Nucleus accumbens (tissue), 56 donors: ENCODE measurements around the gene SLC17A4.
"Not testable (repeated sequence)": the region's sequence is repeated elsewhere in the genome, so short reads cannot be mapped to it uniquely, and the experiment has no call there.

Source experiments
- DNase-seq, 56 donors: peaks; one replicate each; lab custom pipeline; 2025; lab: John Stamatoyannopoulos, UW

The SLC17A4 gene

DNA sequence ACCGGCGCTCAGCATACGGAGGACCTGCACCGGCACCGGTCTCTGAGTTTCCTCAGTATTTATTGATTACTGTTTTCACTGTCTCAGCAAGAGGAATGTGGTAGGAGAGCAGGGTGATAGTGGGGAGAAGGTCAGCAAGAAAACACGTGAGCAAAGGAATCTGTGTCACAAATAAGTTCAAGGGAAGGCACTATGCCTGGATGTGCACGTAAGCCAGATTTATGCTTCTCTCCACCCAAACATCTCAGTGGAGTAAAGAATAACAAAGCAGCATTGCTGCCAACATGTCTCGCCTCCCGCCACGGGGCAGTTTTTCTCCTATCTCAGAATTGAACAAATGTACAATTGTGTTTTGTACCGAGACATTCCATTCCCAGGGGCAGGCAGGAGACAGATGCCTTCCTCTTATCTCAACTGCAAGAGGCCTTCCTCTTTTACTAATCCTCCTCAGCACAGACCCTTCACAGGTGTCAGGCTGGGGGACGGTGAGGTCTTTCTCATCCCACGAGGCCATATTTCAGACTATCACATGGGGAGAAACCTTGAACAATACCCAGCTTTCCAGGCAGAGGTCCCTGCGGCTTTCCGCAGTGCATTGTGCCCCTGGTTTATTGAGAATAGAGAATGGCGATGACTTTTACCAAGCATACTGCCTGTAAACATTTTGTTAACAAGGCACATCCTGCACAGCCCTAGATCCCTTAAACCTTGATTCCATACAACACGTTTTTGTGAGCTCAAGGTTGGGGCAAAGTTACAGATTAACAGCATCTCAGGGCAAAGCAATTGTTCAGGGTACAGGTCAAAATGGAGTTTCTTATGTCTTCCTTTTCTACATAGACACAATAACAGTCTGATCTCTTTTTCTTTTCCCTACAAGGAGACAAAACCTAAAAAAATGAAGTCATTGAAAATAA lies 5.7 kb upstream of the SLC17A4 start:
- DNase-seq = not testable (repeated sequence)

DNA sequence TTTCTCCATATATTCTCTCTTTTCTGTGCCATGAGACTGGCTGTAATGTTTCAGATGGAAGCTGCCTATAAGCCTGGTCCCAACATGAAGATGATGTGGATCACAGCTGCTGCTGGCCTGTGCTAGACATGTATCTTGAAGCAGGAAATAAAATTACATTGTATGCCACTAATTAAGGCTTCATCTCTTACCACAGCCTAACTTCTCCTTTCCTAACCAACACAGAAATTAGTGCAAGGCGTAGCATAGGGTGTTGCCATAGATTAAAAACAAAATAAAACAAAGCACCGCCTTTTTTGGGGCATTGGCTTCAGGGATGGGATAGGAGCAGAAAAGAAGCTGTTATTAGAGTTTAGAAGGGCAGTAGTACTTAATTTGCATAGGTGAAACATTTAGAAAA lies 4.7 kb upstream of the SLC17A4 start:
- DNase-seq = no peak

GRCh38 chr6:25750906-25751305 lies 3.6 kb upstream of the SLC17A4 start:
- peak in 2 of 56 donors; percentile 3 for DNase-seq

GRCh38 chr6:25753079-25753478 lies 1.5 kb upstream of the SLC17A4 start:
- DNase-seq = no peak

- no peak for DNase-seq
Measured at GRCh38 chr6:25755483-25755882, 941 bp downstream of the SLC17A4 start.

DNA sequence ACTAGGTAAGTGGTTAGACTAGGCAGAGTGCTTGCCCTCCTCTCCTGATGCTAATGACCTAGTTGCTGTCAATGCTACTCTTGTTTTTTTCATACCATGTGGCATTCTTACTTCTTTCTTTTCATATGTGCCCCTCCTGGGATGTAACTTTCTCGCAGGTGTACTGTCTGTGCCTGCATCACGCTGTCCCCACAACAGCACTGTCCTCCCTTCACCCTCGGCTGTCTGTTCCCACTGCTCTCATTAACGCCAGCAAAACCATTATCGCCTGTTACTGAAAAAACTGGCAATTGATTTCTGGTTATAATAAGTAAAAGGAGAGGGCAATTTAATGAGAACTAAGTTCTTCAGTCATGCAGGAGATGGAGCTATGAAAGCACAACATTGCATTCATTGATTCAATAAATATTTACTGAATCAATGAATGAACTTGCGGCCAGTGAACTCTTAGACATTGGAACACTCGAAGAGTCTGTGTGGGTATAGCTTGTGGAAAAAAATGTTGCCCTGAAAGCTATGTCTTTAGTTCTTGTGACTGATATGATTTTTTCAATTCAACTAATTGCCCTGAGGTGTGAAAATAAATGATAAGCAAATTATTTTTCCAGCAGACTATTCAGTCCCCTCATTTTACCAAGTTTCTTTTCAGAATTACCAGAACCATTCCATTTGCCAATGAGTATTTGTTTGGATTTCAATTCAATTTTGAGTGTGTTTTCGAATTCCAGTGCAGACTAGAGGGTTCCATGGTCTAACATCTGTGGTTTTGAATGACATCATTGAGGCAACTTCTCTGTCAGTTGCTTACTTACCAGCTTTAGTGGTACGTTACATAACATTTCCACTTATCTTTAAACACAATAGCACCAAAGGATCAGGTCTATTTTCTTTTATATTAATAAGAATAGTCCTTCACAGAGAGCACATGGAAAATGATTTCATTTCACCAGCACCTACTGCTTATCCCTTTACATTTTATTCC lies 2.1 kb downstream of the SLC17A4 start:
- no peak for DNase-seq

DNA sequence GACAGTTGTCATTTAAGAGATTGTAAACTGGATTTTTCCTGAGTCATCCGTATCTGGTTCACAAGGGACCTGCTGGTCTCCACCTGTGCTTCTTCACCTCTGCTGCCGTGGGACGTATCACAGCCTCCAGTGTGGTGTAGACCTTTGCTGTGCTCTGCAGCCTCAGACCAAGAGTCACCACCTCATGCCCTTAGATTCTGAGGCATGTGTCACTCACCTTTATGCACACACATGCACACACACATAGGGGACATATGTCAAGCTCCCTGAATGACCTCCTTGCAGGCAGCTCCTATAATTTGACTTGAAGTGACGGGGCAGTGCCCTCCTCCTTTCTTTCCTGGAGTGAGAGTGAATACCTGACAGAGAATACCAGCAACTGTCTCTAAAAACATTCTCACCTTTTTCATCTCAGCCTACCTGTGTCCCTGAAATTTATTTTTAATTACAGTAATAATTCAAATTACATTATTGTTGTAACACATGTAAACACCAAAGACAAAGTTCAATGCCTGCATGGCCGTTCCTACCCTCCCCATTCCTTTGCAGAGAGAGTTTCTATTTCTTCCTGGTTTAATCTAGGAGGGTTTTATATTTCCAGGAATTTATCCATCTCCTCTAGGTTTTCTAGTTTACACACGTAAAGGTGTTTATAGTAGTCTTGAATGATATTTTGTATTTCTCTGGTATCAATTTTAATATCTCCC lies 3.5 kb downstream of the SLC17A4 start:
- DNase-seq = no peak

DNA sequence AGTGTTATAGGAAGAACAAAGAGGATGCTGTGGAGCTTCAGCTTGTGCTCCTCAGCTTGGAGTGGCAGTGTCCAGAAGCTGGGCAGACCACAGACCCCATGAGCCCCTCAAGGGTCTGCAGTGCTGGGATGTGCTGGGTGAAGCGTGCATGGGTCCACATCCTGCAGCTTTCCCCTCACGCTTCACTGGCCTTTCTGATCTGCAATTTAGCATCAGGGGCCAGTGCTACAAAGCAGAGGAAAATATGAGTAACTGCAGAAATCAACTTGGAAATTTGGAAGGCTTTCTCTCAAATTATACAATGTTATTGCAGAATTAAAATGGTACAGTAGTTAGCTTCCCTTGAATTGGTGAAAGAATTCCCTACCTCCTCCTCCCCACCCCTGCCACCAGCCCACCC lies 10.1 kb downstream of the SLC17A4 start:
- no peak for DNase-seq

GRCh38 chr6:25768566-25768965 lies 14.0 kb downstream of the SLC17A4 start:
- no peak for DNase-seq

DNA sequence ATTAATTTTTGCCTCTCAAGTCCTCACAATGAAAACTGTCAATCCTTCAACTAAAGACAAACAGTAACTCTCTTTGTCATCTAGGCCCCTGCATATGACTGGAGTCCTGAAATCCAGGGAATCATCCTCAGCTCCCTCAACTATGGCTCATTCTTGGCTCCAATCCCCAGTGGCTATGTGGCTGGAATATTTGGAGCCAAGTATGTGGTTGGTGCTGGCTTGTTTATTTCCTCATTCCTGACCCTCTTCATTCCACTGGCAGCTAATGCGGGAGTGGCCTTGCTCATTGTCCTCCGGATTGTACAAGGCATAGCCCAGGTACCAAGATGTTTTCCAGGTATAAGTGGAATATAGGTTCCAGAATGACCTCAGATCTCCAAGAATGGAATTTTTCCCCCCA lies 15.4 kb downstream of the SLC17A4 start:
- DNase-seq = no peak

- no peak for DNase-seq
Measured at GRCh38 chr6:25774120-25774715, 19.7 kb downstream of the SLC17A4 start.

DNA sequence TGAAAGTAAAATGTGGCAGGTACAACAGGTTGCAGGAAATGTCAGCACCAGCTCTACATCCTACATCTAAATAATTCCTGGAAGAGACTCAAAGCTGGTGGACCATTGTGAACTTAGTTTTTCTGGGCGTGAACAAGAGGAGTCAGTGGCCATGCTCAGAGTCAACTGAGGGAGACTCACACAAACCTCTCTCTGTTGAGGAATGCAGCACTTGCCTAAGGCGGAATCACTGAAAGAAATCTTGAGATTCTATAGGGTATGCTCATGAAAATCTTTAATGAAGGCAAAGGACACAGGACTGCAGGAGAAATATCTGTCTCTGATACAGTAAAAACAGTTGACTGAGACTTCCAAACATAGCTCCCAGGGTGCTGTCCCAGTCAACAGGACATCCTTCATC lies 22.5 kb downstream of the SLC17A4 start:
- no peak for DNase-seq

GRCh38 chr6:25777856-25778649 lies 23.5 kb downstream of the SLC17A4 start:
- no peak for DNase-seq

DNA sequence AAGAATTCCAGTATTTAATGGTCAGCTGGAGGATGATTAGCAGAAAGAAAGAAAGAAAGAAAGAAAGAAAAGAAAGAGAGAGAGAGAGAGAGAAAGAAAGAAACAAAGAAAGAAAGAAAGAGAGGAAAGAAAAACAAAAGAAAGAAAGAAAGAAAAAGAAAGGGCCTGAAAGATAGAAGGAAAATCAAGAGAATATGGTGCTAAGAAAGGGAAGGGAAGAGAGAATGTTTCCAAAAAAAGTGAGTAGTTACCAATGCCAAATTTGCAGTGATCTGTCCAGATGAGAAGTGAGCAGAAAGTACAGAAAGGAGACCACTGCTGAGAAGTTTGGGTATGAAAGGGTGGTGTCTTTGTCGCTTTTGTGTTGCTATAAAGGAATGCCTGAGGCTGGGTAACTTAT lies 26.6 kb downstream of the SLC17A4 start:
- no peak for DNase-seq

DNA sequence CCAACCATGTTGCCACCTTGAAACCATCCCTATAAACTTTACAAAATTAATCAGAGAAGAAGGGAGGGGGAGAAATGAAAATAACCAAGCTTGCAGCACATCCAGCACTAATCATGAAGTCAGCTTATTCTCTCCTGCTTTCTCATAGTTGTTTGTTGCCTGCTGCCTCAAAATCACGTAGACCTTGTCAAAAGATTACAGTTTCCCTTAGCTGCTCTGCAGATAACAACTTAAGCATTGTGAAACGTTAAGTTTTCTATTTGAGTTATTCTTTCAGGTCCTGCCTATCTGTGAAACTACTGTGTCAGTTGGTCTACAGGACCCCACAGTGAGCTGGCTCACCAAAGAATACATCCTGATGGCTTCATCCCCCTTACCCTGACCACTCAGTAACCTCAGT lies 32.9 kb downstream of the SLC17A4 start:
- no peak for DNase-seq

- DNase-seq = peak in 2 of 56 donors; percentile 0 to 16
Measured at GRCh38 chr6:25788305-25788922, 33.9 kb downstream of the SLC17A4 start.

GRCh38 chr6:25789475-25789874 lies 34.9 kb downstream of the SLC17A4 start:
- no peak for DNase-seq

GRCh38 chr6:25792016-25792415 lies 37.5 kb downstream of the SLC17A4 start:
- no peak for DNase-seq

DNA sequence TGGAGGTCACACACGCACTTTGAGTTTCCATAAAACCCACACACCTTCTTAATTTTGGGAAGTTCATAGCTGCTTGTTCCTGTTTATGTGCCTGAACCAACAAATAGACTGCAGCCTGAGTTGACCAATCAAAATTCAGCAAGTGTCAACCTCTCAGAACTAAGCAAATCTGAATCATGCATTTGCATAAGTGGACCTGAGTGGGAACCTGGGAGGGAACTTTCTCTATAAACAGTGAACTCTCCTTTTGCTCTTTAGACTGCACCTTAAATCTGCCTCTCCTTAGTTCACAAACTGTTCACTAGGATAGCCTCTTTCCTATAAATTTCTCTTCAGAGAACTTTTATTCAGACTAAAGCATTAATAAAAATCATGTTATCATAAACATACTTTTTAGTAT lies 39.4 kb downstream of the SLC17A4 start:
- no peak for DNase-seq
